GM12874 (cell line): ENCODE results near the gene SMIM3.

Experiments
- CTCF ChIP-seq: IDR thresholded peaks from 2 replicates; pipeline ENCODE4 v1.5.1; 2011; ENCODE audit warnings: low read depth, mild to moderate bottlenecking, control low read depth, low read length, moderate library complexity; ENCODE audit not compliant: insufficient read depth

Gene SMIM3

GRCh38 chr5:150751096-150751891 lies 27.3 kb upstream of the SMIM3 start:
- no peak for TF ChIP-seq CTCF

- no peak for TF ChIP-seq CTCF
Measured at GRCh38 chr5:150753463-150753862, 25.1 kb upstream of the SMIM3 start.

- no peak for TF ChIP-seq CTCF
Measured at GRCh38 chr5:150753863-150754262, 24.7 kb upstream of the SMIM3 start.

- TF ChIP-seq CTCF = no peak
Measured at GRCh38 chr5:150757087-150757649, 21.4 kb upstream of the SMIM3 start.

GRCh38 chr5:150758203-150758530 lies 20.4 kb upstream of the SMIM3 start:
- no peak for TF ChIP-seq CTCF

- TF ChIP-seq CTCF = no peak
Measured at GRCh38 chr5:150758531-150759333, 19.8 kb upstream of the SMIM3 start, which contains the start of gene DCTN4. TSS of gene DCTN4 (minus strand) at chr5:150759017. CDS start at chr5:150758993, 24 bp downstream.

- no peak for TF ChIP-seq CTCF
Measured at GRCh38 chr5:150759334-150759583, 19.3 kb upstream of the SMIM3 start.
